NCI-H187 (cell line): ENCODE data around the gene SPINT2.
A peak's percentile ranks its signal among the peaks of the same experiment; 100 is the strongest.
"Not testable (repeated sequence)": the region's sequence is repeated elsewhere in the genome, so short reads cannot be mapped to it uniquely, and the experiment has no call there.

Experiments
- DNase-seq, 2 experiments: peaks; one replicate each; lab custom pipeline; 2025; lab: John Stamatoyannopoulos, UW

Gene SPINT2

GRCh38 chr19:38264486-38265212, at the start of gene SPINT2:
Gene SPINT2 (plus strand): TSS chr19:38264573. CDS start chr19:38264893, 320 bp downstream.
- no peak for DNase-seq

GRCh38 chr19:38216785-38217641, 47.4 kb upstream of the SPINT2 start:
- DNase-seq: no peak

- no peak for DNase-seq
These were observed 46.2 kb upstream of the SPINT2 start for GRCh38 chr19:38218204-38218603.

- no peak for DNase-seq
These were observed 45.2 kb upstream of the SPINT2 start for GRCh38 chr19:38219221-38219620.

- no peak for DNase-seq
These were observed 43.0 kb upstream of the SPINT2 start for GRCh38 chr19:38221421-38221820.

- no peak for DNase-seq
These were observed 42.2 kb upstream of the SPINT2 start for GRCh38 chr19:38221919-38222830.

GRCh38 chr19:38223119-38223523, 41.3 kb upstream of the SPINT2 start:
- no peak for DNase-seq

- DNase-seq: no peak
These were observed 40.8 kb upstream of the SPINT2 start for GRCh38 chr19:38223617-38224013.

- peak; percentile 23 to 72 for DNase-seq
These were observed 40.1 kb upstream of the SPINT2 start, which contains the start of gene DPF1 for GRCh38 chr19:38224014-38224862. Gene DPF1 (minus strand): TSS chr19:38224222. CDS start chr19:38224142, 80 bp downstream.

GRCh38 chr19:38224863-38225218, 39.5 kb upstream of the SPINT2 start:
- not testable (repeated sequence) for DNase-seq

- DNase-seq: no peak
These were observed 36.9 kb upstream of the SPINT2 start for GRCh38 chr19:38227287-38228004.

GRCh38 chr19:38228005-38228377, 36.4 kb upstream of the SPINT2 start:
- no peak for DNase-seq

- peak in 1 of 2 experiments; percentile 48 for DNase-seq
These were observed 35.6 kb upstream of the SPINT2 start for GRCh38 chr19:38228491-38229439.

- peak; percentile 75 to 91 for DNase-seq
These were observed 34.7 kb upstream of the SPINT2 start for GRCh38 chr19:38229585-38230073.

GRCh38 chr19:38230506-38231133, 33.8 kb upstream of the SPINT2 start:
- DNase-seq: not testable (repeated sequence)

- DNase-seq: no peak
These were observed 32.5 kb upstream of the SPINT2 start for GRCh38 chr19:38231918-38232317.

- peak; percentile 16 to 46 for DNase-seq
These were observed 30.6 kb upstream of the SPINT2 start for GRCh38 chr19:38233740-38234251.

GRCh38 chr19:38234615-38235014, 29.8 kb upstream of the SPINT2 start:
- DNase-seq: no peak
